Dermis blood vessel endothelial cell (primary cell): Measurements from ENCODE around the gene TNKS1BP1. TPM values are rescaled to one million over a fixed set of nuclear protein-coding genes. Genes with fewer than 3 reads are reported as not detected.
"Not testable (repeated sequence)": the region's sequence is repeated elsewhere in the genome, so short reads cannot be mapped to it uniquely, and the experiment has no call there.

Experiments used
- DNase-seq: peaks from one replicate; pipeline ENCODE4 v3.0.0; 2010
- total RNA-seq: library from RNA; depleted of rRNA; stranded (reverse); fragments of >200 nt; gene quantifications from 2 replicates; pipeline ENCODE4 v1.2.3, GENCODE V29; 2014

Gene TNKS1BP1
- total RNA-seq, 1 donor from 2014 or later, result 79.6 TPM

GRCh38 chr11:57353036-57353435 lies 28.3 kb upstream of the TNKS1BP1 start:
- no peak for DNase-seq

GRCh38 chr11:57349491-57350274 lies 24.9 kb upstream of the TNKS1BP1 start:
- peak; percentile 69 for DNase-seq

GRCh38 chr11:57348636-57349313 lies 24.0 kb upstream of the TNKS1BP1 start:
- DNase-seq, result no peak

- no peak for DNase-seq
These were observed 23.3 kb upstream of the TNKS1BP1 start for GRCh38 chr11:57348052-57348451.

- no peak for DNase-seq
These were observed 22.6 kb upstream of the TNKS1BP1 start for GRCh38 chr11:57347336-57347735.

GRCh38 chr11:57345555-57346211 lies 20.9 kb upstream of the TNKS1BP1 start:
- DNase-seq, result peak; percentile 84

- no peak for DNase-seq
These were observed 20.1 kb upstream of the TNKS1BP1 start for GRCh38 chr11:57344826-57345225.

GRCh38 chr11:57343825-57344224 lies 19.1 kb upstream of the TNKS1BP1 start:
- no peak for DNase-seq

- no peak for DNase-seq
These were observed 17.9 kb upstream of the TNKS1BP1 start for GRCh38 chr11:57342702-57343101.

GRCh38 chr11:57341250-57341808 lies 16.6 kb upstream of the TNKS1BP1 start:
- DNase-seq, result no peak

- DNase-seq, result peak; percentile 49
These were observed 15.4 kb upstream of the TNKS1BP1 start for GRCh38 chr11:57340039-57340615.

GRCh38 chr11:57339328-57339727 lies 14.6 kb upstream of the TNKS1BP1 start:
- DNase-seq, result no peak

- no peak for DNase-seq
These were observed 13.4 kb upstream of the TNKS1BP1 start, which contains the start of gene P2RX3 for GRCh38 chr11:57338142-57338541. Gene P2RX3, plus strand, starts transcription at chr11:57338352. Its CDS starts 199 bp downstream, at chr11:57338551.

GRCh38 chr11:57336856-57337255 lies 12.1 kb upstream of the TNKS1BP1 start:
- not testable (repeated sequence) for DNase-seq

- no peak for DNase-seq
These were observed 11.4 kb upstream of the TNKS1BP1 start for GRCh38 chr11:57336111-57336666.

- peak; percentile 89 for DNase-seq
These were observed 10.8 kb upstream of the TNKS1BP1 start, which contains the start of gene SSRP1 for GRCh38 chr11:57335343-57336110. Gene SSRP1, minus strand, starts transcription at chr11:57335892. Its CDS starts 771 bp downstream, at chr11:57335121.

GRCh38 chr11:57335023-57335342 lies 10.2 kb upstream of the TNKS1BP1 start:
- DNase-seq, result no peak

- no peak for DNase-seq
These were observed 8.1 kb upstream of the TNKS1BP1 start for GRCh38 chr11:57332694-57333440.

- DNase-seq, result no peak
These were observed 7.0 kb upstream of the TNKS1BP1 start for GRCh38 chr11:57331720-57332119.

GRCh38 chr11:57330029-57330428 lies 5.3 kb upstream of the TNKS1BP1 start:
- no peak for DNase-seq

GRCh38 chr11:57327721-57328120 lies 3.0 kb upstream of the TNKS1BP1 start:
- no peak for DNase-seq
